ENCODE measurements around the gene CLMN.

Gene CLMN

DNA sequence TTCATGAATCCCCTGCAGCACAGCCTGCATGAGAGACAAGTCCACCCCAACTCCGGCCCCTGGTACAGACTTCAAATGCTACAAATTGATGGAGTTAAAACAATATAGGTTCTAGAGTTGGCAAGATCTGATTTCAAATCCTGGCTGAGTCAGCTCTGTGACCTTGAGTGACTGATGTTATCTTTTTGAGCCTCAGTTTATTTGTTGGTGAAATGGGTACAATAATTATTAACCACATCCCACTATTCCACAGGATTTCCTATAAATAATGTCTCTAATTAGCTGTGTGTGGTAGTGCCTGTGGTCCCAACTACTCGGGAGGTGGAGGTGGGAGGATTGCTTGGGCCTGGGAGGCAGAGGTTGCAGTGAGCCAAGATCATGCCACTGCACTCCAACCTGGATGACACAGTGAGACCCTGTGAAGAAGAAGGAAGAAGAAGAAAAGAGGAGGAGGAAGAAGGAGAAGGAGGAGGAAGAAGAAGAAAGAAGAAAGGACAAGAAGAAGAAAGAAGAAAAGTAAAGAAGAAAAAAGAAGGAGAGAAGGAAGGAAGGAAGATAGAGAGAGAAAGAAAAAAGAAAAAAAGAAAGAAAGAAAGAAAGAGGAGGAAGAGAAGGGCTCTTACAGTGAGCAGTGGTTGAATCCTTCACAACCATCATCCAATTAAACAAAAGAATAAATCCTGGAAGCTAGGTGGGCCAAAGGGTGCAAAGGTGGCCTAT is 122.7 kb downstream of the CLMN start:
- H3K4me3 ChIP-seq (ENCODE audit: low read depth, low read length), result no peak overlapping the region
- TF ChIP-seq, protein P1, sequence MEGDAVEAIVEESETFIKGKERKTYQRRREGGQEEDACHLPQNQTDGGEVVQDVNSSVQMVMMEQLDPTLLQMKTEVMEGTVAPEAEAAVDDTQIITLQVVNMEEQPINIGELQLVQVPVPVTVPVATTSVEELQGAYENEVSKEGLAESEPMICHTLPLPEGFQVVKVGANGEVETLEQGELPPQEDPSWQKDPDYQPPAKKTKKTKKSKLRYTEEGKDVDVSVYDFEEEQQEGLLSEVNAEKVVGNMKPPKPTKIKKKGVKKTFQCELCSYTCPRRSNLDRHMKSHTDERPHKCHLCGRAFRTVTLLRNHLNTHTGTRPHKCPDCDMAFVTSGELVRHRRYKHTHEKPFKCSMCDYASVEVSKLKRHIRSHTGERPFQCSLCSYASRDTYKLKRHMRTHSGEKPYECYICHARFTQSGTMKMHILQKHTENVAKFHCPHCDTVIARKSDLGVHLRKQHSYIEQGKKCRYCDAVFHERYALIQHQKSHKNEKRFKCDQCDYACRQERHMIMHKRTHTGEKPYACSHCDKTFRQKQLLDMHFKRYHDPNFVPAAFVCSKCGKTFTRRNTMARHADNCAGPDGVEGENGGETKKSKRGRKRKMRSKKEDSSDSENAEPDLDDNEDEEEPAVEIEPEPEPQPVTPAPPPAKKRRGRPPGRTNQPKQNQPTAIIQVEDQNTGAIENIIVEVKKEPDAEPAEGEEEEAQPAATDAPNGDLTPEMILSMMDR (IDR thresholded peaks at IDR 0.05; ENCODE audit: low read depth, low read length), result no peak
- no peaks in the 10 kb centered on the region for H3K36me3 ChIP-seq
- H3K4me1 ChIP-seq, result no peaks in the 10 kb centered on the region
- H3K27me3 ChIP-seq, result no peaks in the 10 kb centered on the region
- DNase-seq, result no peak
- no peaks in the 10 kb centered on the region for H3K9me3 ChIP-seq

DNA sequence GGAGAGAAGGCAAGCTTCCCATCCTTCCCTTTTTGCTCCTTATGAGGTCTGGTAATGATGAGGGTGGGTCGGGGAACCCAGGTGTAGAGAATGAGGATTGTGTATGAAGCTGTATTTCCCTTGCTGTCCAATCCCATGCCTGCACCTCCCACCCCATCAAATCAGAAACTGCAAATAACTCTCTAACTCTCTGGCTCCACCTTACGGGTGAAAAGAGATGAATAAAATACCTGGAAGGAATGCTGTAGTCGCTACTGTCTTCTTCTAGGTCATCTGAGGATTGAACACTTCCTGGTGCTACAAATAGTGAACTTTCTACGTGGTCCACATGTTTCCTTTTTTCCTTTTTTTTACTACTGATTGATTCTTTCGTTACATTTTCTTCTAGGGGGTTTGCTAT is 123.4 kb downstream of the CLMN start:
- H3K4me1 ChIP-seq, result no peaks in the 10 kb centered on the region
- no peak for DNase-seq
- no peaks in the 10 kb centered on the region for H3K9me3 ChIP-seq
- H3K36me3 ChIP-seq, result no peaks in the 10 kb centered on the region
- TF ChIP-seq, protein P1 (IDR thresholded peaks at IDR 0.05; ENCODE audit: low read depth, low read length), result peak; percentile 62
- no peaks in the 10 kb centered on the region for H3K27me3 ChIP-seq
- H3K4me3 ChIP-seq (ENCODE audit: low read depth, low read length), result no peak overlapping the region

DNA sequence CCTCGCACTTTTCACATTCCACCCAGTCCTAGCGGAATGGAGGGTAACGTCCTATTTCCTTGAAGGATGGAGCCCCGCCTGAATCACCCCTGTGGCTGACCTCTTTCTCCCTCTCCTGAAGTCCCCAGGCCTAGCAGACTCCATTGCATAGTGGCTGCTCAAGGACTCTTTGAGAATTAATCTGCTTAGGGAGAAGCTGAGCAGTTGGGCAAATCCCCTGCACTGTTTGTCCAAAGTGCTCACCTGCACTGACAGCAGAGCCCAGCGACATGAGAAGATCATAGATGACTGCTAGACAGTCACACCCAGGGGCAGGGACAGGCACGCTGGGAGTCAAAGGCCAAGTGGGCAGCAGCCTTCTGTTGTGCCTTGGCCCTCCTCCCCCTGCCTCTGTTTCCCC is 124.7 kb downstream of the CLMN start:
- H3K4me3 ChIP-seq (ENCODE audit: low read depth, low read length), result no peak overlapping the region
- no peaks in the 10 kb centered on the region for H3K4me1 ChIP-seq
- H3K36me3 ChIP-seq, result no peaks in the 10 kb centered on the region
- H3K9me3 ChIP-seq, result no peaks in the 10 kb centered on the region
- TF ChIP-seq, protein P1 (IDR thresholded peaks at IDR 0.05; ENCODE audit: low read depth, low read length), result no peak
- H3K27me3 ChIP-seq, result no peaks in the 10 kb centered on the region
- DNase-seq, result no peak

DNA sequence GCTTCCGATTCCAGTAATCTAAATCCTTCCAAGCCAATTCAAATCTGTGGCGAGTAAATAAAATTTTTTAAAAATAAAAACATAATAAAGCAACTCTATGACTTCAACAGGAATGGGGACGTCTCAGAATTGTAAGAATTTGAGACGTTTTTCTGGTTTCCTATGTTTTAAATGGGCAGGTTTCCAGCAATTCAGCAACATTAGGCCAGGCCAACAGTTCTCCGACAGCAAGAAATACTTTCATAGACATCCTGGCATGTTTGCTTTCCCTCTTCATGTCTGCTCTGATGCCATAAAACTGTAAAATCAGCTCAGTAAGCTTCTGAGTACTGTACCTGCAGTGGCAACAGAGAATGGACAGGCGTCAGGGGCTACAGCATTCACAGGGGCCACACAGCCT is 126.6 kb downstream of the CLMN start:
- no peak for DNase-seq
- Histone ChIP-seq H3K9me3 (no peaks in the 10 kb centered on the region), H3K27me3 (no peaks in the 10 kb centered on the region), H3K4me3 (ENCODE audit: low read depth, low read length) (no peak overlapping the region), H3K4me1 (no peaks in the 10 kb centered on the region), H3K36me3 (no peaks in the 10 kb centered on the region)
- TF ChIP-seq, protein P1 (IDR thresholded peaks at IDR 0.05; ENCODE audit: low read depth, low read length), result no peak

DNA sequence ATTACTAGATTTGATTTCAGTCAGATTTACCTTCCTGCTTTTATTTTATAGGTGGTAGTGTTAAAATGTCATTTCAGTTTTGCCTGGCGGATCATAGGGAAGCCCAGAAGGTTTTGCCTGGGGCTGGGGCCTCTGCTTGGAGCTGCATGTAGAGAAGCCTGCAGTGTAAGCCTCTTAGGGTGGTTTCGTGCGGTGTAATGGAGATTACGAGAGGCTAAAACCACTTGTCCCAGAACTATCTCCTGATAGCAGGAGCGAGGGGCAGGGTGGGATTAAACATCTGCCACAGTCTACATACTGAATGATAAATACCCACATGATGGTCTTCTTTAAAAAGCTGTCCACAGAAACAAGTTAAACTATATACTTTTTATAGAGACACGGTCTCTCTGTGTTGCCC is 127.4 kb downstream of the CLMN start:
- no peaks in the 10 kb centered on the region for H3K9me3 ChIP-seq
- H3K36me3 ChIP-seq, result no peaks in the 10 kb centered on the region
- H3K4me3 ChIP-seq (ENCODE audit: low read depth, low read length), result no peak overlapping the region
- TF ChIP-seq, protein P1 (IDR thresholded peaks at IDR 0.05; ENCODE audit: low read depth, low read length), result no peak
- H3K4me1 ChIP-seq, result no peaks in the 10 kb centered on the region
- no peak for DNase-seq
- H3K27me3 ChIP-seq, result no peaks in the 10 kb centered on the region

DNA sequence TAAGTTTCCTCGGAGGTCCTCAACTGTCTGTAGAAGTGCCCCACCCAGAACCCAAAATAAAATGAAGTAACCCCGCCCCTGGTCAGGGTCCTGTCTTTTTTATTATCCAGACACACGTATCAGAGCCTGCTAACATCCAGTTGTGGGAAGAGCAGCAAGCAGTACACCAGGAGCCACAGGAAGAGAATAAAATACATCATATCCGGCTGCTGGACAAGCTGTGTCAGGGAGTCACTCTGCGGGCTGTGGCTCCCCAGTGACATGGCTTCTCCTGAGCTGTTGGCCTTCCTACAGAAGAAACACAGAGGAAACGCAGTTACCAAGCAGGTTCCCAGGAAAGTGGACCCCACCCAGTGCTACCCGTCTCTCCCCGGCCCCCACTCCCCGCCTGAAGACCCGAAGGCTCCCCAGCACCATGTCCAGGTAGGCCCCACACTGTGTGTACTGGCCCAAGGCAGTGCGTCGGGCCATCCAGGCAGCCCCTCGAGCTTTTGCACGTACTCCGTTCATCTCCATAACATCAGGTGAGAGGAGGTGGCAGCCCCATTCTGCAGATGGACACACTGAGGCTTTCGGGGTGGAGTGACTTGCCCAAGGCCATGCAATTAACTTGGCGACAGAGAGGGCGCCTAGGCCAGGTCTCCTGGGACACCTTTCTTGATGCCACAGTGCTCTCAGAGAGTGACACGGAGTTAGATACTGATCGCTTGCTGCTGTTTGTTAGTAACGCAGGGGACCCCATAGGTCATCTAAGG is 128.1 kb downstream of the CLMN start:
- H3K27me3 ChIP-seq, result no peaks in the 10 kb centered on the region
- H3K9me3 ChIP-seq, result no peaks in the 10 kb centered on the region

More for the DNA sequence above, 128.1 kb downstream of the CLMN start:
- DNase-seq, result no peak
- Histone ChIP-seq H3K36me3 (no peaks in the 10 kb centered on the region), H3K4me1 (no peaks in the 10 kb centered on the region), H3K4me3 (ENCODE audit: low read depth, low read length) (no peak overlapping the region)
- TF ChIP-seq, protein P1 (IDR thresholded peaks at IDR 0.05; ENCODE audit: low read depth, low read length), result no peak
